Measurements from ENCODE around the gene ZNF630.
"Not testable (repeated sequence)": the region's sequence is repeated elsewhere in the genome, so short reads cannot be mapped to it uniquely, and the experiment has no call there.

ZNF630 gene

GRCh38 chrX:48027545-48027944 is 43.9 kb downstream of the ZNF630 start:
- H3K27ac ChIP-seq (ENCODE audit: low read length); H3K4me1 ChIP-seq (ENCODE audit: insufficient read depth, low read length); H3K9me3 ChIP-seq (ENCODE audit: insufficient read depth, low read depth, low read length); H3K27me3 ChIP-seq (ENCODE audit: insufficient read depth, low read length); H3K36me3 ChIP-seq (ENCODE audit: insufficient read depth, low read depth, low read length); H3K4me3 ChIP-seq (ENCODE audit: low read length); H3K9ac ChIP-seq (ENCODE audit: low read depth, low read length): not testable (repeated sequence)

- Histone ChIP-seq H3K9ac (ENCODE audit: low read depth, low read length) (no peak overlapping the region), H3K9me3 (ENCODE audit: insufficient read depth, low read depth, low read length) (no peaks in the 10 kb centered on the region), H3K27me3 (ENCODE audit: insufficient read depth, low read length) (no peaks in the 10 kb centered on the region), H3K36me3 (ENCODE audit: insufficient read depth, low read depth, low read length) (no peaks in the 10 kb centered on the region), H3K4me1 (ENCODE audit: insufficient read depth, low read length) (no peaks in the 10 kb centered on the region), H3K4me3 (ENCODE audit: low read length) (no peak overlapping the region), H3K27ac (ENCODE audit: low read length) (no peak overlapping the region)
Observed at GRCh38 chrX:48025561-48025960, 45.9 kb downstream of the ZNF630 start.

GRCh38 chrX:48022738-48023137 is 48.7 kb downstream of the ZNF630 start:
- Histone ChIP-seq H3K36me3 (ENCODE audit: insufficient read depth, low read depth, low read length) (no peaks in the 10 kb centered on the region), H3K4me1 (ENCODE audit: insufficient read depth, low read length) (no peaks in the 10 kb centered on the region), H3K27me3 (ENCODE audit: insufficient read depth, low read length) (no peaks in the 10 kb centered on the region), H3K27ac (ENCODE audit: low read length) (no peak overlapping the region), H3K9ac (ENCODE audit: low read depth, low read length) (no peak overlapping the region), H3K4me3 (ENCODE audit: low read length) (no peak overlapping the region), H3K9me3 (ENCODE audit: insufficient read depth, low read depth, low read length) (no peaks in the 10 kb centered on the region)

- Histone ChIP-seq H3K4me3 (ENCODE audit: low read length) (peak overlapping the region; percentile 96; the same call in 1 of the 2 replicates), H3K9me3 (ENCODE audit: insufficient read depth, low read depth, low read length) (no peaks in the 10 kb centered on the region), H3K27ac (ENCODE audit: low read length) (no peak overlapping the region), H3K36me3 (ENCODE audit: insufficient read depth, low read depth, low read length) (no peaks in the 10 kb centered on the region), H3K27me3 (ENCODE audit: insufficient read depth, low read length) (no peaks in the 10 kb centered on the region), H3K4me1 (ENCODE audit: insufficient read depth, low read length) (no peaks in the 10 kb centered on the region), H3K9ac (ENCODE audit: low read depth, low read length) (no peak overlapping the region; the same call in 1 of the 2 replicates)
Observed at GRCh38 chrX:48022100-48022499, 49.3 kb downstream of the ZNF630 start.

GRCh38 chrX:48021026-48021900 is 50.2 kb downstream of the ZNF630 start:
- H3K27ac ChIP-seq (ENCODE audit: low read length): peak overlapping the region; percentile 98
- H3K9me3 ChIP-seq (ENCODE audit: insufficient read depth, low read depth, low read length): no peaks in the 10 kb centered on the region
- H3K36me3 ChIP-seq (ENCODE audit: insufficient read depth, low read depth, low read length): no peaks in the 10 kb centered on the region
- H3K9ac ChIP-seq (ENCODE audit: low read depth, low read length): peak overlapping the region; percentile 100
- no peaks in the 10 kb centered on the region for H3K27me3 ChIP-seq (ENCODE audit: insufficient read depth, low read length)
- peak overlapping the region; percentile 96 for H3K4me3 ChIP-seq (ENCODE audit: low read length)
- no peaks in the 10 kb centered on the region for H3K4me1 ChIP-seq (ENCODE audit: insufficient read depth, low read length)

GRCh38 chrX:48020472-48020871 is 51.0 kb downstream of the ZNF630 start:
- peak overlapping the region; percentile 100; the same call in 1 of the 2 replicates for H3K9ac ChIP-seq (ENCODE audit: low read depth, low read length)

GRCh38 chrX:48019892-48020291 is 51.5 kb downstream of the ZNF630 start:
- not testable (repeated sequence) for H3K9ac ChIP-seq (ENCODE audit: low read depth, low read length); H3K36me3 ChIP-seq (ENCODE audit: insufficient read depth, low read depth, low read length); H3K27ac ChIP-seq (ENCODE audit: low read length); H3K4me1 ChIP-seq (ENCODE audit: insufficient read depth, low read length); H3K9me3 ChIP-seq (ENCODE audit: insufficient read depth, low read depth, low read length); H3K4me3 ChIP-seq (ENCODE audit: low read length); H3K27me3 ChIP-seq (ENCODE audit: insufficient read depth, low read length)

More at GRCh38 chrX:48020472-48020871, 51.0 kb downstream of the ZNF630 start:
- H3K27me3 ChIP-seq (ENCODE audit: insufficient read depth, low read length); H3K4me1 ChIP-seq (ENCODE audit: insufficient read depth, low read length); H3K9me3 ChIP-seq (ENCODE audit: insufficient read depth, low read depth, low read length); H3K27ac ChIP-seq (ENCODE audit: low read length); H3K36me3 ChIP-seq (ENCODE audit: insufficient read depth, low read depth, low read length): not testable (repeated sequence)
- H3K4me3 ChIP-seq (ENCODE audit: low read length): peak overlapping the region; percentile 96

GRCh38 chrX:48016583-48017310 is 54.7 kb downstream of the ZNF630 start:
- not testable (repeated sequence) for H3K9me3 ChIP-seq (ENCODE audit: insufficient read depth, low read depth, low read length); H3K9ac ChIP-seq (ENCODE audit: low read depth, low read length); H3K36me3 ChIP-seq (ENCODE audit: insufficient read depth, low read depth, low read length); H3K27me3 ChIP-seq (ENCODE audit: insufficient read depth, low read length); H3K4me3 ChIP-seq (ENCODE audit: low read length); H3K27ac ChIP-seq (ENCODE audit: low read length); H3K4me1 ChIP-seq (ENCODE audit: insufficient read depth, low read length)

GRCh38 chrX:48009445-48009960 is 61.9 kb downstream of the ZNF630 start:
- H3K36me3 ChIP-seq (ENCODE audit: insufficient read depth, low read depth, low read length); H3K27ac ChIP-seq (ENCODE audit: low read length); H3K9me3 ChIP-seq (ENCODE audit: insufficient read depth, low read depth, low read length); H3K27me3 ChIP-seq (ENCODE audit: insufficient read depth, low read length); H3K4me1 ChIP-seq (ENCODE audit: insufficient read depth, low read length); H3K4me3 ChIP-seq (ENCODE audit: low read length); H3K9ac ChIP-seq (ENCODE audit: low read depth, low read length): not testable (repeated sequence)
